Transverse colon (tissue), 4 donors: ENCODE measurements around the gene TBCK. TPM values are rescaled to one million over a fixed set of nuclear protein-coding genes. Genes with fewer than 3 reads are reported as not detected.

Experiments used
- DNase-seq: peaks from one replicate; pipeline ENCODE4 v3.0.0-alpha.2; 2019
- H3K27ac ChIP-seq, 4 donors: fragments of 200-600 bp; sonication (generic); 2 replicates each; pipeline ENCODE4 v1.5.1; 2016 to 2018; ENCODE audit warnings: inconsistent platforms in 4 of 4
- H3K27me3 ChIP-seq: fragments of 200-600 bp; sonication (generic); 2 replicates; pipeline ENCODE4 v1.5.1; 2017; ENCODE audit warnings: inconsistent platforms
- H3K36me3 ChIP-seq, 4 donors: fragments of 200-600 bp; sonication (generic); 2 replicates each; pipeline ENCODE4 v1.5.1; 2017 to 2019; ENCODE audit warnings: inconsistent platforms in 4 of 4
- H3K4me1 ChIP-seq, 4 donors: fragments of 200-600 bp; sonication (generic); 2 replicates each; pipeline ENCODE4 v1.5.1; 2017 to 2020; ENCODE audit warnings: inconsistent platforms in 4 of 4
- H3K4me3 ChIP-seq, 4 donors: fragments of 200-600 bp; sonication (generic); 1 replicate in 1 of 4; 2 replicates in 3 of 4; pipeline versions ENCODE4 v1.5.1 to v1.6.1; 2017 to 2019; ENCODE audit warnings: inconsistent platforms in 4 of 4
- H3K9me3 ChIP-seq, 2 donors: fragments of 200-600 bp; sonication (generic); 2 replicates each; pipeline ENCODE4 v1.5.1; 2017 to 2019; ENCODE audit warnings: inconsistent platforms in 2 of 2
- EP300 ChIP-seq: sonication (generic); formaldehyde crosslinking; IDR thresholded peaks from one replicate; pipeline ENCODE4 v1.6.1; 2017; ENCODE audit warnings: antibody characterized with exemption, low read depth
- POLR2A ChIP-seq: fragments of 450-650 bp; IDR thresholded peaks from one replicate; pipeline ENCODE4 v1.6.1; 2016; ENCODE audit warnings: antibody characterized with exemption, mild to moderate bottlenecking, moderate library complexity
- POLR2AphosphoS5 ChIP-seq, 3 donors: sonication (generic); formaldehyde crosslinking; IDR thresholded peaks; one replicate each; pipeline ENCODE4 v1.6.1; 2016; ENCODE audit warnings: antibody characterized with exemption in 3 of 3
- WGBS, 2 donors: methylation state at CpG; one replicate each; pipeline ENCODE4 v1.1.5; 2018; ENCODE audit warnings: low coverage in 1 of 2; 5-methylcytosine and 5-hydroxymethylcytosine counted together
- in situ Hi-C, 4 donors: fragments of 200-750 bp; cut with MboI; loops; one replicate each; pipeline versions ENCODE4 v1.15.0 to v1.15.1; 2017; ENCODE audit warnings: low sequenced_read_pairs in 3 of 4, low pct_ligation_motif_present in 1 of 4, low pct_unique_long_range_greater_than_20kb in 1 of 4
- intact Hi-C: fragments of 100-400 bp; cut with DNase I; formaldehyde crosslinking; loops from one replicate; pipeline ENCODE4 v1.15.1; 2023; ENCODE audit warnings: low total_unique reads
- total RNA-seq, 4 donors: library from RNA; depleted of rRNA; stranded (reverse); fragments of >200 nt; gene quantifications; one replicate each; pipeline ENCODE4 v1.1.0, GENCODE V29; 2016
- TF ChIP-seq, protein P1 (sequence below), 5 experiments: fragments of 200-600 bp in 3 of 5; fragments of 450-650 bp in 2 of 5; sonication (generic) in 3 of 5; IDR thresholded peaks; 1 replicate in 2 of 5; 2 replicates in 3 of 5; pipeline ENCODE4 v1.5.1; 2016 to 2017; ENCODE audit warnings: antibody characterized with exemption in 5 of 5, inconsistent platforms in 3 of 5, mild to moderate bottlenecking in 2 of 5, moderate library complexity in 1 of 5

Gene TBCK
- total RNA-seq, 4 donors from 2014 or later = 31.0 to 82.7 (median 51.4) TPM

GRCh38 chr4:106297245-106298035 lies 18.6 kb downstream of the TBCK start:
- Histone ChIP-seq H3K27ac (no peak overlapping the region), H3K9me3 (no peaks in the 10 kb centered on the region), H3K4me3 (no peak overlapping the region), H3K27me3 (no peaks in the 10 kb centered on the region), H3K4me1 (no peaks in the 10 kb centered on the region), H3K36me3 (peaks cover 0 to 30% (median 5%) of the 10 kb centered on the region in 4 donors)
- intact Hi-C loops = no loop called here
- in situ Hi-C loops = no loop called here
- TF ChIP-seq, protein P1, sequence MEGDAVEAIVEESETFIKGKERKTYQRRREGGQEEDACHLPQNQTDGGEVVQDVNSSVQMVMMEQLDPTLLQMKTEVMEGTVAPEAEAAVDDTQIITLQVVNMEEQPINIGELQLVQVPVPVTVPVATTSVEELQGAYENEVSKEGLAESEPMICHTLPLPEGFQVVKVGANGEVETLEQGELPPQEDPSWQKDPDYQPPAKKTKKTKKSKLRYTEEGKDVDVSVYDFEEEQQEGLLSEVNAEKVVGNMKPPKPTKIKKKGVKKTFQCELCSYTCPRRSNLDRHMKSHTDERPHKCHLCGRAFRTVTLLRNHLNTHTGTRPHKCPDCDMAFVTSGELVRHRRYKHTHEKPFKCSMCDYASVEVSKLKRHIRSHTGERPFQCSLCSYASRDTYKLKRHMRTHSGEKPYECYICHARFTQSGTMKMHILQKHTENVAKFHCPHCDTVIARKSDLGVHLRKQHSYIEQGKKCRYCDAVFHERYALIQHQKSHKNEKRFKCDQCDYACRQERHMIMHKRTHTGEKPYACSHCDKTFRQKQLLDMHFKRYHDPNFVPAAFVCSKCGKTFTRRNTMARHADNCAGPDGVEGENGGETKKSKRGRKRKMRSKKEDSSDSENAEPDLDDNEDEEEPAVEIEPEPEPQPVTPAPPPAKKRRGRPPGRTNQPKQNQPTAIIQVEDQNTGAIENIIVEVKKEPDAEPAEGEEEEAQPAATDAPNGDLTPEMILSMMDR (IDR thresholded peaks at IDR 0.05) = no peak
- TF ChIP-seq POLR2A (no peak), EP300 (no peak), POLR2AphosphoS5 (IDR thresholded peaks at IDR 0.05) (no peak)
- DNase-seq = no peak

- Histone ChIP-seq H3K27me3 (no peaks in the 10 kb centered on the region), H3K4me3 (no peak overlapping the region), H3K4me1 (no peaks in the 10 kb centered on the region), H3K9me3 (no peaks in the 10 kb centered on the region), H3K27ac (no peak overlapping the region), H3K36me3 (peaks cover 0 to 19% (median 5%) of the 10 kb centered on the region in 4 donors)
- TF ChIP-seq, protein P1 (IDR thresholded peaks at IDR 0.05) = no peak
- TF ChIP-seq EP300 (no peak), POLR2AphosphoS5 (IDR thresholded peaks at IDR 0.05) (no peak), POLR2A (no peak)
- intact Hi-C loops = no loop called here
- DNase-seq = no peak
- in situ Hi-C loops = no loop called here
- WGBS, 2 donors = 92 to 96% methylated on average over 5 to 10 of the region's 10 CpGs
These were observed 21.9 kb downstream of the TBCK start for GRCh38 chr4:106294062-106294461.

GRCh38 chr4:106291678-106292077 lies 24.3 kb downstream of the TBCK start:
- in situ Hi-C loops = no loop called here
- intact Hi-C loops = no loop called here
- DNase-seq = no peak
- H3K4me1 ChIP-seq = peaks cover 0 to 4% (median 0%) of the 10 kb centered on the region in 4 donors
- H3K27me3 ChIP-seq = no peaks in the 10 kb centered on the region
- peaks cover 0 to 19% (median 5%) of the 10 kb centered on the region in 4 donors for H3K36me3 ChIP-seq
- 98 to 100% methylated on average over 1 to 5 of the region's 5 CpGs for WGBS, 2 donors
- no peak overlapping the region for H3K27ac ChIP-seq
- H3K4me3 ChIP-seq = no peak overlapping the region
- TF ChIP-seq EP300 (no peak), POLR2AphosphoS5 (IDR thresholded peaks at IDR 0.05) (no peak), POLR2A (no peak)
- TF ChIP-seq, protein P1 (IDR thresholded peaks at IDR 0.05) = no peak
- no peaks in the 10 kb centered on the region for H3K9me3 ChIP-seq

GRCh38 chr4:106289737-106290136 lies 26.3 kb downstream of the TBCK start:
- H3K9me3 ChIP-seq = no peaks in the 10 kb centered on the region
- H3K4me1 ChIP-seq = peaks cover 0 to 4% (median 0%) of the 10 kb centered on the region in 4 donors
- in situ Hi-C loops (no loop called here), intact Hi-C loops (no loop called here)
- no peak overlapping the region for H3K27ac ChIP-seq
- H3K4me3 ChIP-seq = no peak overlapping the region
- WGBS, 2 donors = 67 to 87% methylated on average over 1 to 2 of the region's 2 CpGs
- no peaks in the 10 kb centered on the region for H3K27me3 ChIP-seq
- peaks cover 0 to 14% (median 4%) of the 10 kb centered on the region in 4 donors for H3K36me3 ChIP-seq
- no peak for DNase-seq
- TF ChIP-seq, protein P1 (IDR thresholded peaks at IDR 0.05) = no peak
- no peak for TF ChIP-seq POLR2A
- no peak for TF ChIP-seq EP300
- TF ChIP-seq POLR2AphosphoS5 (IDR thresholded peaks at IDR 0.05) = no peak
